GM19351 (cell line): ENCODE results near the gene ACBD6.
A peak's percentile ranks its signal among the peaks of the same experiment; 100 is the strongest.

Experiments
- ATAC-seq: cut with Tn5 transposase; IDR thresholded peaks from one replicate; pipeline ENCODE4 v1.9.1; 2021; ENCODE audit warnings: mild to moderate bottlenecking, moderate library complexity; ENCODE audit not compliant: unreplicated experiment

Gene ACBD6

DNA sequence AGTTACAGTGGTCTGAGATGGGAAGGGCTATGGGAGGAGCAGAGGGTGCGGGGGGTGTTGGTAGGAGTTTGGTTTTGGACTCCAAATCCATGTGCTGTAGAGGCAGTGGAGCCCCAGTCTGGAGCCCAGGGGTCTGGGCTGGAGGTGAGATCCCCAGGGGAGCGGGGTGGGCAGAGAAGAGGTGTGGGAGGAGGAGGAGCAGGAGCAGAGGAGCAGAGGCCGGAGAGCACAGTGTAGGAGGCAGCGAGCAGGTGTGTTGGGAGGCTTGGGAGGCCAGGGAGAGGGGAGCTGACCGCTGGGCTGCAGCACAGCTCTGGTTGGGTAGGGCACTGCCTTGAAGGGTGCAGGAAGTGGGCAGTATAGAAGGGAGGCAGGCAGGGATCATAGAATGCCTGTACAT is 243.4 kb downstream of the ACBD6 start:
- ATAC-seq = no peak

DNA sequence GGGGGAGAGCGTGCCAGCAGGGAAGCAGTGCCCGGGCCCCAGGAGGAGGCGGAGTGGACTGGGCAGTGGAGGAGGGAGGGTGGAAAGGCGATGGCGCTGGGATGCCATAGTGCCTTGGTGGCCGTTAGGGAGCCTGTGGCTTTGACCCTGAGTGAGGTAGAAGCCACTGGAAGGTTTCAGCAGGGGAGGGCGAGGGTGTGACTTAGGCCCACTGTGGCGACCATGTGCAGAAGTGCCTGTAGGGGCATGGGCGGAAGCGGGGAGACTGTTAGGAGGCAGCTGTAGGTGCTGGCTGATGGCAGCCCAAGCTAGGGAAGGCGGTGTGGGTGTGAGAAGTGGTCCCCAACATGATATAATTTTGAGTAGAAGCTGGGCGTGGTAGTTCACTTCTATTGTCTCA is 244.1 kb downstream of the ACBD6 start:
- ATAC-seq = no peak

DNA sequence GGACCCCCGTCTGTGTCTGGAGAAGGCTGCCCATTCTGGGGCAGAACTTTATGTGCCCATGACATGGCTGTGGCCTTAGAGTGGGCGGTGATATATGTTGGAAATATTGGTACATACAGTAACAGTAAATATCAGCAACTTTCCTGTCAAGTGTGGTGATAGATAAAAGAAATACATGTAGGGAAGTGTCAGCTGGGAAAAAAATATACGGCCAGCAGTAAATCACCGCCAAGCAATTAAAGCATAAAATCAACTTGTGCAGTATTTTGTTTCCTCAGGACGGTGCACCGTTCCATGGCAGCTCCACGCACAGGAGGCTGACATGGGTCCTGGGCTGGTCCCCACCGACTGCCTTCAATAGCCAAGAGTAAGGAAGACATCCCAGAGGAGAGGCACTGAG is 244.9 kb downstream of the ACBD6 start:
- no peak for ATAC-seq

DNA sequence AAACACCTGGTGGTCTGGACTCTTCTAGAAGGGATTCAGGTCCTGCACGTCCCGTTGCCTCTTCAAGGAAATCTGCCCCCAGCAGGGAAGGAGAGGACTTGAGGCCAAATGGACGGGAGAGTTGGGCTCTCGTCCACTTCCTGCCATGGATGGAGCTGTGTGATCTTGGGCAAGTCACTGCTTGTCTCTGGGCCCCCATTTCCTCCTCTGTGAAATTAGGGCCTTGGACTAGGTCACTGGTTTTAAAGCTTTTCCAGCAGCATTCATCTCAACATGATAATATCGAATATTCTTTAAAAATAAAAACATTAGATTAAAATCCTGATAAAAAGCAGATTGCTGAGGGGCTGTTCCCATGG is 245.4 kb downstream of the ACBD6 start:
- no peak for ATAC-seq

DNA sequence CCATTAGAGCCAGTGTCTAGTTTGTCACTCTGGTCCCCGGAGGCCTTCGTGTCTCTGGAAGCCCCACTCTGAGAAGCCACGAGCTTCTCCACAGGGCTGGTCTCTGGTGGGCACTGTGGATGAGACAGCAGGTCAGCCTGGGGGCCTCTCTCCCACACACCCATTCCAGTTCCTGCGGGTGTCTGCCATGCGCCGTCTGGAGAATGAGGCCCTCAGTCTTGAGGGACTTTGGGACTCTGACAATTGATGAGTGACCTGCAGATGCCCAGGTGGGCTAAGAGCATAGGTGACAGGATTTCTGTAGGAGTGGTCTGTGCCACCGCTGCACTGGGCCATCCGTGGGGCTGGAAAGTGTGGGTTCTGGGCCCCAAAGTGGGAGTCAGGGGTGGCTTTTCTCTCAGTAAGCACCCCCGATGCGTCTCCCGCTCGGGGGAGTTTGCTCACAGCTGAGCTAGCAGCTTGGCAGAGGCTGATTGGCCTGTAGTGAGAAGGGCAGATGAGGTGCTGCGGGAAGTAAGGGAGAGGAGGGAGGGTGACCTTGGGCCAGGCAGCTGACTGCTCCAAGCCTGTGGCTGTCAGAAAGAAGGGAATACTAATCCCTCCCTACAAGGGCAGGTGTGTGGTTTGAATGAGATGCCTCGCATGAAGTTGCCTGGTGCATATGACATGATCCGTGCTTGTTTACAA is 245.9 kb downstream of the ACBD6 start:
- no peak for ATAC-seq

DNA sequence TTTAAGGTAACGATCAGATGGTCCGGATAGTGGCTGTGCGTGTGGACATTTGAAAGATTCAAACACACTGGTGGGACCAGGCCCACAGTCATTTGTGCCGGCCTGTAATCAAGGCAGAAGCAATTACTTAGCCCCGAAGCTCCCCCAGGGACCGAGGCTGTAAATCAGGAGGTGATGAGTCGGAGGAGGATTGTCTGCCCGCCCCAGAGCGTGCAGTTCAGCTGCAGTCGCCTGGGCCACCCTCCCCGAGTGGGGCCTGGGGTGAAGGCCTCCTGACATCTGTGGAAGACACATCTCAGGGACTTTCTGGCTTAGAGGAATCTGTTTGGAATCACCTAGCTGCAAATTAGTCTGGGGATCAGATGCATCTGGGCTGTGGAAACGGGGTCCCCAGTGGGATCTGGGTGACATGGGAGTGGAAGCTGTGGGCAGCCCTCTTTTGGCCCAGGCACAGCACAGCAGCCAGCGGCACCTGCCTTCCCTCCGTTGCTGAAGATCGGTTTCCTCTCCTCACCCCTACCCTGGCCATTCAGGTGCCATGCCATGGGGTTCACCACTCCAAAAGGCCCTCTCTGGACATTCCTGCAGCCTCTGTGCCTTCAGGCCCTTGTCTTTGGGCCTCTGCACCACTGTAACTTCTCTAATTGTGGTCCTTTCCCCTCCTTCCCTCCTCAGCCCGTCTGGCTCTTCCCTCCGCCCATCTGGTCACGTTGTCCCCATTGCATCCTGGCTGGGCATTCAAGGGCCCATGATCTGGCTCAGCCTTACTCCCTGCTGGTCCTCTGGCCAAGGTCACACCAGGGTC is 246.6 kb downstream of the ACBD6 start:
- no peak for ATAC-seq

DNA sequence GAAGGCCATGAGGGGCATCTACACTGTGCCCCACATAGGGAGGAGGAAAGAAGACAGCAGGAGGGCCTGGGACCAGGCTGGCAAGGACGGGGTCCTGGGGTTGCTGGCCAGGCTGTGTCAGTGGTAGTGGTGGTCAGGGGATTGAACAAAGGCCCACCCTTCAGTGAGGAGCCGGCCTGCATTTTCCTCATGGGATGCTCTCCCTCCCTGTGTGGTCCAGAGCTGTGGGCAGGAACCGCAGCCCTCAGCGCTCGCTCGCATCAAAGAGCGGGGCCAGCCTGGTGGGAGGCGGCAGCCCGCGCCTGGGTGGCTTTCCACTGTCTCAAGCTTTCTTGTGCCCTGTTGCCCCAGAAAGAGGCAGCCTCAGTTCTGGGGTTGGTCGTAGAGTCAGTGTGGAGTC is 247.5 kb downstream of the ACBD6 start:
- no peak for ATAC-seq

DNA sequence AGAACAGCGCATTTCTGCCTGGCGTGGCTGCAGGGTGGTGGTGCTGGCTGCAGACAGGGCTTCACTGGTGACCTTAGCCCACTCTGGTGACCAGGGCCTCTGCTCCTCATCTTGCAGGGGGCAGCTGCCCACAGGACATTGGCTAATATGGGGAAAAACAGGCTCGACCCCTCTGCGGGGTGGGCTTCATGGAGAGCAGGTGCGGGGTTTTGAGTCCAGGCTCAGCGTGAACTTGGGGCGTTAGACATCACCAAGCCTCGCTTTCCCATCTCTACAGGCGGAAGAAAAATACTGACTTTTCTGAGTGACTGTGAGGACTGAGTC is 247.9 kb downstream of the ACBD6 start:
- ATAC-seq = no peak

DNA sequence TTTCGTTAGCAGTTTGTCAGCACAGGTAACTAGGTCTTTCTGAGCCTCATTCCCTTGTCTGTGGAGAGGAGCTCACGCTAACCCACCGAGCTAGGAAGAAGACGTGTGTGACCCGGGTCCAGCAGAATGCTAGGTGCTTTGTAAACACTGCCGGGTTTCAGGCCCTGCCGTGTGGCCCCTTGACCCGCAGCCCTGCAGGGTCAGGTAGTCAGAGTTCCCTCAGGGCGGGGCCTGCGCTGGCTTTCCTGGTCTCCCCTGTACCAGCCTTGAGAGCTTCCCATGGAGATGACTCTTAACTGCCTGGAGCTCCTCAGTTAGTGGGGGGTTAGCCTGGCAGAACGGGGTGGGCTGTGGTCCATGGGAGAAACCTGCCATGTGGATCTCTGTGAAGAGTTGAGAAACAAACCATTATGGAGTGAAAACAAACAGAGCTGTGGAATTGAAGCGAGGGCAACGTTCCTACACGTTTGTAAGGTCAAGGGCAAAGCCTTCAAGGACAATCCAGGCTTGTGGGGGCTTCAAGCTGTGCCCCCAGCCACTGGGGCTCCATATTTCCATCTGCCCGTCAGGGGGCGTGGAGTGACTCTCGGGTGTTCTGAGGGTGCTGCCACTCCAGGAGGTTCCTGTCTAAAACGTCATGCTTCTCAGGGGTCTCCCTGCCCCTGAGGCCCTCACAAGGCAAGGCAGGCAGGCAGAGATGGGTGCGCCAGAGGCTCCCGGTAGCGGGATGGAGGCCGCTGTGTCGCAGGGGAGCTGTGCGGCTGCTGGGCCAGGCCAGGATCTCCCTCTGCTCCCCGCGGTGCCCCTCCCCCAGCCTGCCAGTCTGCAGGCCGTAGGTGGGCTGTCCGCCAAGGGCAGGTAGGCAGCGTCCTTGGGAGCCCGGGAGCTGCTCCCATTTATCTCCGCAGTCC is 248.5 kb downstream of the ACBD6 start:
- ATAC-seq = no peak

DNA sequence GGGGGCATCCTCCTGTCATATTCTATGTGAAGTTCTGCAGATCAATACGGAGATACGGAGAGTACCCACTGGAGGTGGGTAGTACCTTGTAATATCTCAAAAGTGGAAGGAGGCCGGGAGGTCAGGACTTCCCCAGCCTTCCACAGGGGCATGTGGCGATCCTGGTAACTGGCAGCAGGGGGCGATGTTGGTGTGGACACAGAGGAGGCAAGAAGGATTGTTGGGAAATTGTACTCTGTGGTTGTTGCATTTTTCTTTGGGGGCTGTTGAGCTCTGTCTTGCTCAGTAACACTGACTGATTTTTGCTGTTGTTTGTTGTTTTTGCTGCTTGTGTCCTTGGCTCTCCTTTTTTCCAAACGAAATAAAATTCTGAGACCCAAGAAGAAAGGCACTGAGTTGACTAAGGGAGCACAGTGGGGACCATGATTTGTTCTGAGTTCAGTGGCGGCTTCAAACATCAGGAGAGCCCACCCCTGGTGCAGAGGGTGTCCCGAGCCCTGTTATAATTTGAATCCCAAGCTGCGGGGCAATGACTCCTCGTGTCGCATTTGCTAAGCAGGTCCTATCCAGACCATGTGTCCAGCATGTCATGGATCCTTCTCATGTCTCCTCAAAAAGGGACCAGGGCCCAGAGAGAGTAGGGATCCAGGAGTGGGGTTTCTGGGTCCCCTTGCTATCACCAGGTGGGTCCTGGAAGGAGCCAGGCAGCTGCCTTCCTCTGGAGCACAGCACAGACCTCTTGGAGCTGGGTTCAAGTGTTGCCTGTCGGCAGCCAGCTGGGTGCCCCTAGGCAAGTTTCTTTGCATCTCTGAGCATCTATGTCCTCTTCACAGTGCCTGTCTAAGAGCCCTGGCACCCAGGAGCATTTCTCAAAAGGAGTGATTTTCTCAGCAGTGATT is 249.5 kb downstream of the ACBD6 start:
- ATAC-seq = peak; percentile 79

DNA sequence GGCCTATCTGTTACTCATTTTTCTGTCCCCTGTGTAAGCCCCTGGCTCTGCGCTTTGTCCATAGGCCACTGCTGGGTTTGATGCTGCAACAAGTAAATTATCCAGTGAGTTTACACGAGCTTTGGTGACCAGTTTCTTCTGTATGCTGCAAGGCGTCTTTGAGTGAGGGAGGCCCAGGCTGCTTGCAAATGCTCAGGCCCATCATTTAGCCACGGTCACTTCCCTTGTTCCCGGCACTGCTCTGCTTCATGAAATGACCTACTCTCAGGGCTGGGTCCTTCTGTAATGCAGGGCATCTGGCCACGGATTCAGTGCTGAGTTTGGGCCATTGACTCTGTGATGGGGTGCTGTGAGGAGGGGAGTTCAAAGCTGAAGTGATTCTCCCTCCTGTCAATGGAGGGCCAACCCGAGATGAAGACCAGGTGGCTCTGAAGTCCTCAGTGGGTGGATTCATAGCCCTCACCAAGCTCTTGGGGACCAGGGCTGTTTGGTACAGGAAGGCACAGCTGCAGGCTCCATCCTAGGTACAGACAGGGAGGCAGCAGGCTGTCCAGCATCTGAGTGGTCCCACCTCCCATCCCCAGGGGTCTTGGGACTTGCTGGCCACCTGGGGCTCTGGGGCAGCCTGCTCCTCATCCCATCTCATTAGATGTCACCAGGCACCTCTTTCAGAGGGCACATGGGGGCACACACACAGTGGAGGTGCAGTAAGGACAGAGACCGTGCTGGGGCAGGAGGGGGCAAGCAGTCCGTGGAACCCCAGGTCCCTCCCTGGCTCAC is 250.7 kb downstream of the ACBD6 start:
- no peak for ATAC-seq

DNA sequence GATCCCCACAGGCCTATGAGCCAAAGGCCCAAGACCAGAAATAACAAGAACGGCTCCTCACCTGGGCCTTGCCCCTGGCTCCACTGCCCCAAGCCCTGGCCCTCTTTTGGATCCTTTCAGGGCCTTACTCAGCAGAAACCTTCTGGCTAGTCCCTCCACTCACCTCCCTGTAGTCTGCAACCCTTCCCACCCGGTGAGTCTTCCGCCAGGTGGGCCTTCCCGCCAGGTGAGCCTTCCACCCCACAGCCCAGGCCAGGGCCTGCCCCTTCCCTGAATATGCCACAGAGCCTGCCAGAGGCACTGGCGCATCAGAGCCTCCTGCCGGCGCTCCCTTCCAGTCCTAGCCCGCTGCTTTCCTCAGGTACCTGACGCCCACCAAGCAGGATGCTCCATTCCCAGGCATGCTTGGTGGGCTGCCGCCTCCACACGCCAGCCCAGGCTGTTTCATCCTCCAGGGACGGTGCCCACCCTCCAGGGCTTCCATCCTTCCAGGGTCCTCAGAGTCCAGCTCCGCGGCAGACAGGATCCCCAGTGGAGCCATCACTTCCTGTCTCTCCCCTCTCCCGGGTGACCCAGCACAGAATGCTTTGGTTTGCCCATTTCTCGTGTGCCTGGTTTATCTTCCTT is 251.4 kb downstream of the ACBD6 start:
- ATAC-seq = no peak

DNA sequence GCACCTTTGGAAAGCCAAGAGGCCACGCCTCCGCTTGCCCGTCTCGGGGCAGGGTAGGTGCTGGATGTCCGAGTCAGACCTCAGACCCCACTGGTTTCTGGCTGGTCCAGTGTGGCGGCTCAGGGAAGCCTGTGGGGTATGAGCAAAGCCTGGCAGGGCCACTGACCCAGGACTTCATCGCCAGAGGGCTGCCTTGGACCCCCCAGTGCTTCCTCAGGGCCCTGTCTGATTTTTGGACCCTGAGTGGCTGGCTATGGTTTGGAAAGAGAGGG is 251.9 kb downstream of the ACBD6 start:
- no peak for ATAC-seq

DNA sequence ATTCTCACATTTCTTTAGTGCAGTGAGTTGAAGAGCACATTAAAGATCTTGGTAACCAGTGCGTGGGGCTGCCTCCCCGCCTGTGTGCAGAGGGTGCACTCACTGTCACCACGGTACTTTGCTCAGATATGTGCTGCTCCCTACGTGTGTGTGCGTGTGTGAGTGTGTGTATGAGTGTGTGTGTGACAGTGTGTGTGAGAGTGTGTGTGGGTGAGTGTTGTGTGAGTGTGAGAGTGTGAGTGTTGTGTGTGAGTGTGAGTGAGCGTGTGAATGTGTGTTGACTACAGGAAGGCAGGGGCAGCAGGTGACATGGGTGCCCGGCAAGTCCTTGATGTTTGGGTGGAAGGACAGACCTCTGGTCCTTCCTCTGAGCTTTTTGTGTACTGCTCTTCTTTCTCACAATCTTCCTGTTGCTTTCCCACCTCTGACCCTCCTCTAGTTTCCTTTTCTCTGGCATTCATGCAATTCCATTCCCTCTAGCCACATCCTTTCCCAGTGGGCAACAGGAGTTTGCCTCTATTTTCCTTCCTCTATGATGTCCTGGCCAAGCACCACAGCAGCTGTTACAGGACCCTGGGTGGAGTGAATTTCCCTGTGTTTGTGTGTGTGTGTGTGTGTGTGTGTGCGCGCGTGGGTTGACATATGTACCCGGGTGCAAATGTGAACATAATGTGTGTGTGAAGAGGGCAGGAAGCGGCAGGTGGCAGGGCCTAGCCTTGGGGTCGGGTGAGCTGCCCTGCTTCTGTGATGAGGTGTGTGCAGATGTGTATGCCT is 252.5 kb downstream of the ACBD6 start:
- ATAC-seq = no peak

DNA sequence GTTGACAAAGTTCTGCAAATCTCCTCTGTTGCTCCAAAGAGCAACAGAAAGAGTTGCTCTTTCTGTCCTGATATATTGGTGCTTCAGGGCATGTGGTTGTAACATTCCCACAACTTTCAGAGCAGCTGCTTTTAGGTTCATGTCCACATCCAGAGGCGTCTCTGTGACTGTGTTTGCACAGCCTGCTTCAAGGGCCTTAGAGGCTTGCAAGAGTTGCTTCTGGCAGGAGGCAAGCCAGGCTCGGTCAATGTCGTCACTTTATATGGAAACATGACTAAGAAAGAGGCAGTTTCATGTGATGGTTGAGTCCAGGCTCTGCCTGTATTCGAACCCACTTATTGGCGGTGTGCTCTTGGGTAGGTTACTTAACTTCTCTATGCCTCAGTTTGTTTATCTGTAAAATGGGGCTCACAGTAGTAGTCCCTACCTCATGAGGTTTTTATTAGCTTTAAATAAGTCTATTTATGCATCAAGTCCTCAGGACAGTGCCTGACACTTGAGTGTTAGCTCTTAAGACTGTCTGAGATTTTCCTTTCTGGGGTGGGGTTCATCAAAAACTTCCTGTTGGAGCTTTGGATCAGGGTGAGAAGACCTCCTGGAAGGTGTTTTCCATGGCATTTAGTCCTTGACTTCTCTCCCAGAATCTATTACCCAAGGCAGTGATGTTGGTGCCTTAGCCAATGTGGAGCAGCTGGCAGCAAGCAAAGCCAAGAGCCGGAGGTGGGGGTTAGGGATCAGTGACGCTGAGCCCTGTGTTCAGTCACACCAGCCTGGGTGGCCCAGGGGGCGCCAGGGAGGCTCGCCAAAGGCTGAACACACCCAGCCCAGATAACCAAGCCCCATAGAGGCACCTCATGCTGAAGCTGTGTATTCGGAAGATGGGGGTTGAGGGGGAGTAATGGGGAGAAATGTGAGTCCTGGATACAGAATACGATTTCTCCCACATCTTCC is 253.4 kb downstream of the ACBD6 start:
- no peak for ATAC-seq

DNA sequence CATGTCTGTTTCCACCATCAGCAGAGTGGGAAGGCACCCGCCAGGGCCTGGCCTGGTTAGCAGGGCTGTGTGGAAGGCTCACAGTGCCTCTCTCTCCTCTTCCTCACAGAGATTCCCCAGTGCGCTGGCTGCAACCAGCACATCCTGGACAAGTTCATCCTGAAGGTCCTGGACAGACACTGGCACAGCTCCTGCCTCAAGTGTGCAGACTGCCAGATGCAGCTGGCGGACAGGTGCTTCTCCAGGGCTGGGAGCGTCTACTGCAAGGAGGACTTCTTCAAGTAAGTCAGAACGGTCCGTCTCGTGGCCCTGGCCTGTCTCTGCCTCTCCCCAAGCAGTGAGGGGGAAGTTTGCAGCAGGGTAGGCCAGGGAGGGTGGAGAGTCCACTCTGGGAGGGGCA is 254.2 kb downstream of the ACBD6 start:
- ATAC-seq = no peak

DNA sequence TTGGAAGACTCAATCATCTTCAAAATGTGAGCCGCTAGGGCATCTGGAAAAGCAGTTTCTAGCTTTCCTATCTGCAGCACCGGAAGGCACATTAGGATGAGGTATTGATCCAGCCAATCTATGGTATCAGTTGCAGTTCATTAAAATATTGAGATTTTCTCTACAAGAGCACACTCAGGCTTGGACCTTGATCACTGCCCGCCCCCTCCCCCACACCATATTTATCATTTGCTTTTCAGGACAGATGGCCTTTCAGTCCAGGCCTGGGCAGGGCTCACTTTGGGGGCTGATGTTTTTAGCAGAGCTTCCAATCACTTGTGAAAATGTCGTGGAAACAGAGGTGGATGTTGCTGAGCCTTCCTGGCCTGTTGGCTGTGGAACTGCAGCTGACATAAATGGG is 254.8 kb downstream of the ACBD6 start:
- no peak for ATAC-seq

DNA sequence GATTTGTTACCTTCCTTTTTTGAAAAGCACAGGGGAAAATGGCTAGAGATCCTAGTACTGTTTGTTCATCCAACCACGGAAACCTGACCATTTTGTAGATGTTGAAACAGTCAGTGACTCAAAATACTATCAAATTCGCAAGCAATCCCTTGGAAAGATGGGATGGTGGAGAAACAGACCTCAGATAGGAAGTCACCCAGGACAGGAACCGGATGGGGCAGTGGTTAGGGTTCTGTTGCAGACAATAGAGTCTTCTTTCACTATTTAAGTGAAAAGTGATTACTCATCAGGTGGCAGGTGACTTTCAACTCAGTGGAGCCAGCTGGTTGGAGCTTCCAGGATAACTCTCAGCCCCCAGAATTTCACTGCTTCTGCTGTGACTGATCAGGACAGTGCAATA is 255.3 kb downstream of the ACBD6 start:
- ATAC-seq = no peak
